Right lung (tissue), 10 donors: ENCODE measurements around the gene COPS9. TPM values are rescaled to one million over a fixed set of nuclear protein-coding genes. Genes with fewer than 3 reads are reported as not detected.

Experiments used
- DNase-seq, 2 donors: peaks; one replicate each; pipeline ENCODE4 v3.0.0-alpha.2; 2013
- long read RNA-seq, 8 donors: transcript quantifications; one replicate each; lab custom pipeline, GENCODE V29; 2026
- polyA plus RNA-seq, 5 donors: library from polyadenylated mRNA; unstranded; fragments of 120-200 nt; gene quantifications; one replicate each; pipeline versions ENCODE4 v1.2.1 to v1.2.3, GENCODE V29; 2013; ENCODE audit warnings: inconsistent platforms in 1 of 5, low replicate concordance in 1 of 5; ENCODE audit not compliant: insufficient read length in 5 of 5, insufficient read depth in 1 of 5

Gene COPS9
- 100 to 1,000 TPM in 1 of 5 donors, 10 to 100 TPM in 4; 49.0 to 116 (median 72.5) TPM for polyA plus RNA-seq
- long read RNA-seq, donor 1, transcript COPS9-205 (3 exons, 418 nt) = major isoform, 135 of 192 reads
- long read RNA-seq, donor 1, transcript COPS9-204 (2 exons, 619 nt) = minor isoform, 53 of 192 reads
- long read RNA-seq, donor 1, partial matches to known transcripts = 0 of 192 reads
- long read RNA-seq, donor 1, other reads (novel, unspliced or antisense) = 0 of 192 reads
- long read RNA-seq, donor 2, transcript COPS9-204 (2 exons, 619 nt) = minor isoform, 13 of 88 reads
- long read RNA-seq, donor 2, transcript COPS9-205 (3 exons, 418 nt) = major isoform, 65 of 88 reads
- long read RNA-seq, donor 2, partial matches to known transcripts = 6 of 88 reads
- long read RNA-seq, donor 2, other reads (novel, unspliced or antisense) = 0 of 88 reads
- long read RNA-seq, donor 3, transcript COPS9-204 (2 exons, 619 nt) = minor isoform, 35 of 127 reads
- long read RNA-seq, donor 3, transcript COPS9-205 (3 exons, 418 nt) = major isoform, 91 of 127 reads
- long read RNA-seq, donor 3, partial matches to known transcripts = 0 of 127 reads
- long read RNA-seq, donor 3, other reads (novel, unspliced or antisense) = 0 of 127 reads
- long read RNA-seq, donor 4, transcript COPS9-205 (3 exons, 418 nt) = major isoform, 63 of 85 reads
- long read RNA-seq, donor 4, transcript COPS9-204 (2 exons, 619 nt) = minor isoform, 22 of 85 reads
- long read RNA-seq, donor 4, partial matches to known transcripts = 0 of 85 reads
- long read RNA-seq, donor 4, other reads (novel, unspliced or antisense) = 0 of 85 reads
- long read RNA-seq, donor 5, transcript COPS9-205 (3 exons, 418 nt) = major isoform, 163 of 188 reads
- long read RNA-seq, donor 5, transcript COPS9-204 (2 exons, 619 nt) = minor isoform, 23 of 188 reads
- long read RNA-seq, donor 5, partial matches to known transcripts = 0 of 188 reads
- long read RNA-seq, donor 5, other reads (novel, unspliced or antisense) = 0 of 188 reads
- long read RNA-seq, donor 6, transcript COPS9-205 (3 exons, 418 nt) = major isoform, 117 of 149 reads
- long read RNA-seq, donor 6, transcript COPS9-204 (2 exons, 619 nt) = minor isoform, 20 of 149 reads
- long read RNA-seq, donor 6, partial matches to known transcripts = 11 of 149 reads
- long read RNA-seq, donor 6, other reads (novel, unspliced or antisense) = 0 of 149 reads
- long read RNA-seq, donor 7, transcript COPS9-204 (2 exons, 619 nt) = minor isoform, 14 of 58 reads
- long read RNA-seq, donor 7, transcript COPS9-205 (3 exons, 418 nt) = major isoform, 44 of 58 reads
- long read RNA-seq, donor 7, partial matches to known transcripts = 0 of 58 reads
- long read RNA-seq, donor 7, other reads (novel, unspliced or antisense) = 0 of 58 reads
- long read RNA-seq, donor 8, transcript COPS9-204 (2 exons, 619 nt) = minor isoform, 14 of 62 reads
- long read RNA-seq, donor 8, transcript COPS9-205 (3 exons, 418 nt) = major isoform, 48 of 62 reads
- long read RNA-seq, donor 8, partial matches to known transcripts = 0 of 62 reads
- long read RNA-seq, donor 8, other reads (novel, unspliced or antisense) = 0 of 62 reads

DNA sequence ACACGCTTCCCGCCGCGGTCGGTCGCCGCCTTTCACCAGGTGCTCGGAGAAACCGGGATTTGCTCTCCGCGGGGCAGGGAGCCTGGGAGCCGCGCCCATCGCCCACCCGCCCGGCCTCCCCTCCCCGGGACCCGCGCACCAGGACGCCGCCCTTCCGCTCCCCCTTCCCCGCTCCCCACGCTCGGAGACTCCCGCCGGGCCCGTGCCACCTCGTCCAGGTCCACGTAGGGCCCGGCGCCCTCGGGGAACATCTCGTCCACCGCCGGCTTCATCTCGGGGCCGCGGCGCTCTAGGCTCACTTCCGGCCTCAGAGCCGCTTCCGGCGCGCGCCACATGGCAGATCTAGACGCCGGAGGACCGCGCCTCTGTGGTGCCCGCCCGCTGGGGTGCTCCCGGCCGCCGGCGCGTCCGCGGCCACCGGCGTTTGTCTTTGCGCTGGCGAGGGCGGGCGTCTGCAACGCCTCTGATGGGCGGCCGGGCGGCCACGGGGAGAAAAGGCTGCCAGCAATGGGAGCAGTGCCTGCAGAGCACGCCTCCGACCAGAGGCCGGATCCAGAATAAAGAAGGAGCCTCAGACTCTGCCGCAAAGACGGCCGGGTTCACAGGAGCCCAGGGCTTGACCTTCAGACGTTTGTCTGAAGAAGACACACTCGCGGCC is at the start of gene COPS9:
COPS9 (minus strand) TSS at position 293 of the 658 bp plus-strand sequence; CDS start at position 272, 21 bp downstream.
- peak; percentile 83 to 87 for DNase-seq

DNA sequence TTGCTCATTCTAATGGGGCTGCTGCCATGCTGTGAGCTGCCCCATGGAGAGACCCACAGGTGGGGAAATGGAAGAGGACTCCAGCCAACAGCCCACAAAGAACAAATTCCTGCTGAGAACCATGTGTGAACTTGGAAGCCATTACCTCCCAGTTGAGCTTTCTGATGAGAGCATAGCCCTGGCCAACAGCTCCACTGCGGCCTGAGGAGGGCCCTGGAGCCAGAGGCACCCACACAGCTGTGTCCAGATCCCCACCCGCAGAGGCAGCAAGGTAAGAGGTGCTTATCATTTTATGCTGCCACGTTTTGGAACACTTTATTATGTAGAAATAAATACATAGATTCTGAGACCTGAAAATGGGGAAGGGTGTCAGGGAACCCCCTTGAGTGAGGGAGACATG is 48.6 kb upstream of the COPS9 start:
- no peak for DNase-seq

DNA sequence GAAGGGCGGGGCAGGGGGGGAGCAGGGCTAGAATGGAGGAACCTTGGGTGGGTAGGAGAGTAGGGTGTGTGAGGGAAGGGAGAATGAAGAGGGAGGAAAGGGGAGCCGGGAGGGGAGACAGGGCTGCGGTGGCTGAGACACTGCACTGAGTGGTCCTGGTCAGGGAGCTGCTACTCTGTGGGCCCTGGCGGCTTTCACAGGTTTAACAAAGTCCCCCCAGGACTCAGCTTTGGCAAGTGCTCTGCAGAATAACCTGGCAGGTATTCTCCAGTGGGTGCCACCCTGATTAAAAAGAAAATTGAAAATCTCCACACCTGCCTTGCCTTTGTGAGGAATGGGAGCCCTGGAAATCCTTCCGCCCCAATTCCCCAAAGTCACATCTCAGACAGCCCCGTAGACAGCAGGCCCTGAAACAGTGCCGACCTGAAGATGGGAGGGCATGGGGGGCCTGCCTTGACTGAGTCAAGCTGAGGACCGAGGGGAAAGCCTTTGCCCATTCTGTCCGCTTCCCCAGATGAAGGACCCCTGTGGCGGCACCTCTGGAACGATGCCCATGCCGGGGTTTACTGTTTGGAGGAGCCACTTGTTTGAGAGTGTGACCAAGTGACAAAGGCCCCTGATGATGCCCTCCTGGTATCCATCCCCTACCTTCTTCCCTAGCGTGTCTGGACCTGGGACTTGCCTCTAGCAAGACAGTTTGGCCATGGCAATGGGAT is 47.9 kb upstream of the COPS9 start:
- DNase-seq = no peak

DNA sequence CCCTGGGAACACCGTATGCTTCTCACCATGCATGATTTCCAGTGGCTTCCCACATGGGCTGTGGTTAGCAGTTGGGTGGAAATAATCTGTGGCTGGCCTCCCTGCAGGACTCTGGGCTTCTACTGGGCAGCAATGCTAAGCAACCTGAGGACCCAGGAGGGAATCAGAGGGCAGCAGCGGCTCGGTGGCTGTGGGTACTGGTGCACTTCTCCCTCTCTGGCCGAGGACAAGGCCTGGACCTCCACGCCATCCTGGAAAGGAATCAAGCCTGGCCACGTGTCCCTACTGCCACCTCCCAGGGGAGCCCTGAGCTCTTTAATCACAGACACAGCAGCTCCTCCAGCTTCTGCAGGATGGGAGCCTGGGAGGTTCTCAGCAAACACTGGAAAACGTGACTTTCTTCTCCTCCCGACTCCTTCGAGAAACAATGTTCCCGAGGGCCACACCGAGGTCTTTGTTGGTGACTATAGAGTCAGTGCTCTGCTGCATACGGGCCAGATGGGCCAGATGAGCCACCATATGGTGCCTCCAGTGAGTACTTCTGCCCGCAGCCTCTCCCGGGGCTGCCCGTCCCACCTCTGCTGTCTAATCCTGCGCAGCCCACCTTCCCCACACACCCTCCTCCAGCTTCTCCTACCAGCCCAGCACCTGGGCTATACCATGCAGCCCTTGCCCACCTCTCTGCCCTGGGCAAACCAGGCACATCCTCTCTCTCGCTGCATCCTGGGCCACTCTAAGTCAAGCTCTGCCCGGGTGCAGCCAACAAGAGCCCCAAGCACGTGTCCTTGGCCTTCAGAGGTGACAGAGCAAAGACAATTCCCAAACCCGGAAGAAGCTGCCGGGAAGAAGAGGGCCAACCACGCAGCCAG is 47.1 kb upstream of the COPS9 start:
- DNase-seq = no peak

DNA sequence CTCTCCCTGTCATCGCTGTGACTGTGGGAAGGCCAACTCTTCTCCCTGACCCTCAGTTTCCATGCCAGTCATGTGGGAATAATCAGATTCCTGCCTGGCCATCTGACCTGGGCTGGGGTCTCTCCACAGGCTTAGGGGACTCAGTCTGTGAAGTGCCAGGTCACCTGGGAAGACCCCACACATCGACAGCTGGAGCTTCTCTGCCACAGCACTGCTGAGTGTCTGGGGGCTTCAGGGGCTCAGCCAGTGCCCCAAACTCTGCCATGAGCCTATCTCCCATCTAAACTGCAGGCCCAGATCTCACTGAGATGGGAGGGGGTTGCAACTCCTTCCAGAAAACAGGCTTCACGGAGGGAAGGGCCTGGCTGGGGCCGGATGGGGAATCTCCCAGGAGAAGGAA is 46.4 kb upstream of the COPS9 start:
- no peak for DNase-seq

DNA sequence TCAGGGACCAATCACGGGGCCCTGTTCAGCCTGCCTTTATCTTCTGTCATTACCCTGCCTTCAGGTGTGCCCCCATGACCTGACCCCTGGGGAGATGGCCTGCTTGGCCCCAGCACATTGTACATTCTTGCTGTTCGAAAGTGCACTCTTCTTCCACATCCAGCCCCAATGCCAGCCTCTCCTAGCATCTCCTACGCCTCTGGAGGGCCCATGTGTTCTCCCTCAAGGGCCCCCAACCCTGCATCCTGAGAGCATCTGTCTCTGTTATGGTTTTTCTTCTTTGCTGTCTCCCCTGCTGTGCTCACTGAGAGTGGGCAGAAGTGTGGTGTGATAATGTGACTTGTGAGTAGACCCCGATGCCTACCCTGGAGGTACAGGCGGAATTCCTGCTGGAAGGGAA is 45.9 kb upstream of the COPS9 start:
- DNase-seq = no peak

GRCh38 chr2:240179941-240180666 is 44.0 kb upstream of the COPS9 start:
- no peak for DNase-seq

GRCh38 chr2:240179186-240179815 is 43.2 kb upstream of the COPS9 start:
- no peak for DNase-seq

GRCh38 chr2:240178564-240178963 is 42.5 kb upstream of the COPS9 start:
- no peak for DNase-seq

DNA sequence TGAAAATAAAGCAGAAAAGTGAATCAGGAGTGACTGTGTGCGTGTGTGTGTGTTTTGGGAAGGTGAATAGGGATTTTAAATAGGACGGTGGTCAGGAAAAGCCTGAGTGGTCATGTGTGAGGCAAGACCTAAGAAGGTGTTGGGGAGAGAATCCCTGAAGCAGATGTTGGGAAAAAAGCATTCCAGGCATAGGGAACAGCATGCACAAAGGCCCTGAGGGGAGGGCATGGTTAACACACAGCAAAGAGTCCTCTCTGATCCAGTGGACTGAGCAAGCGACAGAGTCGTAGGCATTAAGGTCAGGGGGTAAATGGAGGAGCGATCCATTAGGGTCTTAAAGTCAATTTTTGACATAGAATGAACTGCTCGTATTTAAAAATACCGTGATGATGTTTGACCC is 38.4 kb upstream of the COPS9 start:
- DNase-seq = no peak

DNA sequence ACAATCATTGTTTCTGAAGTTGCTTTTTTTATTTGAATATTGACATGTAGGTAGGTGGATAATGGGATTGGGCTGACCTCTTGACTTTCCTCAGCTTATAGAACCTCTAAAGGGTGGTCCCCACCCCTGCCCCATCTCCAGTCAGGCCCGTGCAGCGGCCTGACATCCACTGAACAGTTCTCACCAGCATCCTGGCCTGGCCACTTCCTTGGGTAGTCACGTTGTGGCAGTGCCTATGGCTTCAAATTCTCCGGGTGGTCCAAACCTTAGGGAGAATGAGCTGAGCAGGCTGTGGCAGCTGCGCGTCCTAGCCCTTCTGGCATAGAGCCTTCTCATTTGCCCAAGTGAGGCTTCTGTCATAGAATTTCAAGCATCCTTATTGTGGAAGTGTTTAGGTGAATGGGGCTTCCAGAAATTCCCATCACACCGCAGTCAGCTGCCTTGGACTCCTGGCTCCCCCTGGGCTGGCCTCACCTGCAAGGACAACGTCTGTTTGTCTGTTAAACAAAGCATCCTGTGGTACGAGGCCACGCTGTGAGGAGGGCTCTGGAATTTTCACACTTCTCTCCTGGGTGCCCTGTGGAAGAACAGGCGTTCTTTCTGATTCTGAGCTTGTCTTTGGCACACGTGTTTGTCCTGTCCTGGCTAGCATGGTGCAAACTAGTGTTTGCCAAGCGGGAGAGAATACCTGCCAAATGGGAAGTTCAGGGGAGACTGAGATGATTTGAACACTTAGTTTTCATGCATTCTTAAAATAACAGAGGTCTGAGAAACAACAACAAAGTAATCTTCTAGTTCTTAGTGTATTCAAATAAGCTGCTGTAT is 36.2 kb upstream of the COPS9 start:
- no peak for DNase-seq

DNA sequence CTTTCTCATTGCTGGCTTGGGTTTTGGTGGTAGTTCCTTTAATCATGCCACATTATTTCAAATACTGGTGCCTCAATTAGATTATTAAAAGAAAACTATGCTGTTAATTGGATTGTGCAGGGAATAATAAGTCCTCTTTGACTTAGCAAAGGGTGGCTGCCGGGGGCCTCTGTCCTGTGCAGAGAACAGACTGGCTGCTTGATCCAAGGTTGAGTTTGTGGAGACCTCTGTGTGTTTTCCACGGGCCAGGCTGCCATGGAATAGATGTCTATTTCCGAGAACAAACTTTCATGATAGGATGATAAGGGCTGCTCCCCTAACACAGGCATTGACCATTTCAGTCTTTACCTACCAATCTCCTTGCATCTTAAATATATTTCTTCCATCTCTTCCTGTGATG is 34.8 kb upstream of the COPS9 start:
- DNase-seq = no peak

GRCh38 chr2:240170354-240170735 is 34.2 kb upstream of the COPS9 start:
- no peak for DNase-seq

DNA sequence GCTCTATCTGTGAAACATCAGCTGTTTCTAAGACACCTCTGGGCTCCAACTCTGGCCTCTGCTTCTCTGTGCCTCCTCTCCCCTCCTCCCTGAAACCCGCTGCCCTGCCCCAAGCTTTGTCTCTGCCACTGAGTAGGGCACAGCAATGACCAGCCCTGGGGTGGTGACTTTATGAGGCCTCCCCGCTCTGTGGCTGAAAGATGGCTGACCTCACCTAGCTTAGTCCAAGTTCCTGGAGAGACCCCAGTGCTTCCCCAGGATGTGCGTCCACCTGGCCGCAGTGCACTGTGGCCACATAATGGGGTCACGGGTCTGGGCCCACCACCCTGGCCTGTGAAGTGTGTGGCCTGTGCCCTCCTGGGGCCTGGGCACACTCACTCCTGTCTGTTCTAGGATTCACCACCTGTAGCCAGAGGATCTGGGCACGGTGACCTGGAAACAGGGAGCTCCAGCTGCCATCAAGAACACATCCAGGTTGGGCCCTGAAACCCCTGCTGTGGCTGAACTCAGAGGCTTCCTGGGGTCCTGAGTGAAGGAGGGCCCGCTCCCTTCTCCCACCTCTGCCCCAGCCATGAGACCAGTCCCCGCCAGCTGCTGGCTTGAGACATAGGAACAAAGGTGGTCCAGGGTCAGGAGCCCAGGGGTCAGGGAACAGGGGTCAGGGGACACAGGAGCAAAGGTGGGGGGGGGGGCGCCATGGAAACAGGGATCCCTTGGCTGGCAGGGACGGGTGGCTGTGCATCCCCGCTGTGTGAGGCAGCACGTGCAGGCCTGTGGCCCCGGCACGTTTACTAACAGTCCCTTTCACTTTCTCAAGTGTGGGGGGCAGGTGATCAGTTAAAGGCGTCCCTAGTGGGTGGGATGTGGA is 33.6 kb upstream of the COPS9 start:
- DNase-seq = no peak

DNA sequence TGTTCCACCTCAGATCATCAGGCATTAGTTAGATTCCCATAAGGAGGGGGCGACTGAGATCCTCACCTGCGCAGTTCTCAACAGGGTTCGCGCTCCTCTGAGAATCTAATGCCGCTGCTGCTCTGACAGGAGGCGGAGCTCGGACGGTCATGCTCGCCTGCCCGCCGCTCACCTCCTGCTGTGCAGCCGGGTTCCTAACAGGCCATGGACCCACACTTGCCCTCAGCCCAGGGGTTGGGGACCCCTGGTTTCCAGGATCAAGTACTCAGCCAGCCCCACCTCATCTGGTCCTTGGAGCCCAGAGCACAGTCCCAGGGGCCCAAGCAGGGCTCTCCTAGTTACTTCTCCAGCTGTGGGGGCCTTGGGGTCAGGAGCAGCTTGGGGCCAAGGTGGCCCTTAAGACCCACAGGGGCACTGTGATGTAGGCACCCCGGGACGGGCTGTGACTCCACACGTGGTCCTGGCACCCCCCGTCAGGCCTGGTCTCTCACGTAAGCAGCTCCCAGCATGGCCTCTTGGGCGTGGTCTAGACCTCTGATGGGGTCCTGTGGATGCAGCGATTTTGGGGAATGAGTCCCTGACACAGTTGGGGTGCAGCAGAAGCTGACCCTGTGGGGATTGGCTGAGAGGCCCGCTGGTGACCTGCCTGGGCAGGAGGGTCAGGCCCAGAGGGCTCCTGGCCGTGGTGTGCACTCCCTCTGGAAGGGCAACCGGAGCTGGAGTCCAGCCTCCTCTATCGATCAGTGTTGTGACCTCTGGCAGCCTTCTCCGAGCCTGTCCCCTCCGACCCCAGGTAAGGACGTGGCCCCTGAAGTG is 32.6 kb upstream of the COPS9 start:
- no peak for DNase-seq
